GM21367 (cell line): ENCODE measurements around the gene PRKCH.

Experiments used
- ATAC-seq: cut with Tn5 transposase; IDR thresholded peaks from one replicate; pipeline ENCODE4 v1.9.1; 2021; ENCODE audit not compliant: unreplicated experiment

PRKCH gene

DNA sequence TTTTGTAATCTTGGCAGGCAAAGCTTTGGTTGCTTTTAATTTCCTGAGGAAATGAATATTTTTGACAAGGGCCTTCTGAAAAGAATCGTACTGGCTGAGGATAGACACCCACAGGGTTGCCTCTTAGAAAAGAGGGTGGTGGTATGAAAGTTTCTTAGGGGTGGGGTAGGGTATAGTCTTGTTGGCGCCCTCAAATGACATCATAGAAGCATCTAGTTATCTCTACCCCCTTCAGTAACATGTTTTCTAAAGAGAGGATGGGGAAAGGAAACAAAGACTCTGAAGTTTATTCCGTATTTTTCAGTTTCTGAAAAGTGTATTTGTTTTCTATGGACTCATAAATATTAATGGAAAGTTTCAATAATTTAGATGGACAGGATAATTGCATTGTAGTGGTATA, 13.7 kb downstream of the PRKCH start:
- no peak for ATAC-seq

DNA sequence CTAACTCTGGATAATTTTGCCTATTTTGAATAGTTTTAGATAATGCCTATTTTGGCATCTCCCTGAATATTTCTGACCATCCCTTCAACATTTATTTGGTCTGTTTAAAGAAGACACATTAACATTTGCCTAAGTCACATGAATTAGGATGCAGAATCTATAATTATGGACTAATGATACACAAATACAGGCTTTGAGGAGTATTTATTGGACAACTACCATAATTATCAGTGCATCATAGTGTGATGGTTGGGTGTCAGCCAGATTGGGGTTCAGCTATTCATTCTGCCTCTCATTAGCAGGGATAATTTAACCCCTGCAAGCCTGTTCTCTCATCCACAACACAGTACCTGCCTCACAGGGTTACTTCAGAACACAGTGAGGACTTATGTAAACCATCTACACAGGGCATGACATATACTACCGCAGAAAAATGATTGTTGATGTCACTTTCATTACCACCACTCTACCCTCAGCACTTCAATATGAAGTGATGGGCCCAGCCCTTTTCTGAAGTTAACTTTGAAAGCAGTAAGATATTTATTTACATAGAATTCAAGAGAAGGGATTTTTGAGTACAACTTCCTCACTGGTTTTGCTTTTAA, 14.4 kb downstream of the PRKCH start:
- no peak for ATAC-seq

DNA sequence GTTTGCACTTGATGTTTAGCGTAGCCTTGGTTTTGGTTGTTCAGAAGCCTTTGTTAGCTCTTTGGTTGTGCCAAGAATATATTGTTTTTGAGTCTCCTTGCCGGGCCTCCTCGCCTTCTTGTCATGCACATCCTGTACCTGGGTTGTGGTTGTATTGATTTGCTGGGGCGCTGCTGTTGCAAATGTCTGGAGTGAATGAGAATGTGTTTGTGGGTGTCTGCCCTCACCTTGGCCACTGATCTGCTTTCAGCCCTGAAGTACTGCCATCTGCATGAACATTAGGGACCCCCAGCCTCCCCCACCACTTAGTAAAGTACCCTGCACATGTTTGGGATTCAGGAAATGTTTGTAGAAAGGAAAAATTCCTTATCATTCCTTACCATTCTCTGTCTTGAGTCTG, 16.5 kb downstream of the PRKCH start:
- no peak for ATAC-seq

DNA sequence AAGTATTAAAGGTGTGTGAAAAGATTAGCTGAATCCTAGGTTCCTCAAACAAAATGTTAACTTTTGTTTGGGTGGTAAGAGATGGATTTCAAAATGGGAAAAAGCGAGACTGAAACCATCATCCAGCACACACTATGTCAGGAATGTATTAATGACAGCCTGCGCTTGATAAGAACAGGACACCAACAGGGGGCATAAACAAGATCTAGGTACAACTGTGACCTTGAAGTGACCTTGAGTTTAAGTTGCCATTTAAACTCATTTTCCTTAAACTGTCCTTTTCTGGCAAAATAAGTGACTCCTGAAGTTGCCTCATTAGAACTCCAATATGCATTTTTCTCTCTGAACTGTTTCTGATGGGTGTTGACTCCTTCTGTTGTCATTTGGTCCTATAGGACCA, 17.1 kb downstream of the PRKCH start:
- no peak for ATAC-seq

DNA sequence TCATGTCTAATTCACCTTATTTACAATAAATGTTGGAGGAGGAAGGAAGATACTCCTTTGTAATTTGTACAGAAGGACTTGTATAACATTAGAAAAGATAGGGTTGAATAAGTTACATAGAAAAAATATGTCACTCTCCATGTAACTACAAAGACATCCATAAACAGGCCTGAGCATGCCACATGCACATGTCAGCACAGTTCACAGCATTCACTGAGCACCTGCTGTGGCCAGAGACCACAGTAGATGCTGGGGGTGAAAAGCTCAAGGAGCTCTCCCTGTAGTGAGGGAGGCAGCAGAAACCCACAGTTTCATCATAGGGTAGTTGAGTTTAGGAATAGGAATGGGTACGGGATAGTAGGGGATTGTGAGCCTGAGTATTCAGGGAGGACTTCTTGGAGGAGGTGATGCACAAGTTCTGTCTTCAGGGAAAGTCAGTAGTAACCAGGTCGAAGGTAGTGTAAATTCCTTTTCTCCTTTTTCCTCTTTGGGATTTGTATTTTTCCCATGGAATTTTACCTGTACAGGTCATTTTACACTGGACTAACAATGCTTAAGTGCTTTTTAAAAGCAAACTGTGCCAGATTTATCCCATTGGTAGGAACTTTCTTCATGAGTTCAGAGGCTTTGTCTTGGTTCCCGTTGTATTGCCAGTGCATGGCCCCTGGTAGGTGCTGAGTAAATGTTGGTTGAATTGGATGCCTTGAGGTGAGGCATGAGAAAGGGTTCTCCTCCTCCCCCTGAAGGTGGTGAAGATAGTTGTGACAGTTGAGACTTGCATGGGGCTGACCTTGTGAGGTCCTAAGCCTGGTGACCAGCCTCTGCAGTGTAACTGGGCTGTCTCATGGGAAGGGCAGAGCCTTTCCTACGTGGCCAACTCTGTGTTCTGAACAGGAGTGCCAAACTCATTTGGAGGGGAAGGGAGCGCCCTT, 20.2 kb downstream of the PRKCH start:
- ATAC-seq: no peak

DNA sequence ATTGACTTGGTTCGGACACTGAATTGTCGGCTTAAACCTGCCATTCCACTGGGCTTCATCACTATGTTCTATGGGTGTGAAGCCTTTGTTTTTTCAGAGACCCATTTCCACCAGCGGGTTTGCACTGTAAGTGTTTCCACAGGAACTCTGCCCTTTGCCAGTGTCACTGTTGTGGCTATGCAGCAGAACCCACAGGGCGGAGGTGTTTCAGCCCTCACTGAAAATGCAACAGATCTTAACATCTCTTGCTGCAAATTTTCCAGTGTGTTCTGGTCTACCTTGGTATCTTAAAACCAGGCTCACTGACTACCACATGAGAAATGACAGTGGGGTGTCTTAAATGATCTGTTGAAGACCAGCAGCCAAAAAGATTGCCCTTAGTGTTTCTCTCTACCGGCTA, 21.1 kb downstream of the PRKCH start:
- no peak for ATAC-seq

DNA sequence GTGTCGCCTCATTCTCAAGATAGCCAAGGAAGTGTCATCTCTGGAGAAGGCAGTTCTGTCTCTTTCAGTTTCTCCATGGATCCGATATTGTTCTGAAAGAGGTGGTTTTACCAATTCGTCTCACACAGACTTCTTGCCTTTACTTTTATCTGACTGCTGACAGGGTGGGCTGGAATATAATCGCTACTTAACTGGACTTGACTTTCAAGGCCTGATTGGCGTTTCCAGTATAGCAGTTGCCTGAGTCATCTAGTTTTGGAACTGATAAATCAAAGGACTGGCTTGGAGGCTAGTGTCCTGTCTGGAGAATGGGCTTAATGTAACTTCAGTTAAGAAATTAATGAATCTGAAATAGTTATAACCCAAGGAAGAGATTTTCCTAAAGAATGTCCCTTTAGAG, 21.6 kb downstream of the PRKCH start:
- no peak for ATAC-seq

DNA sequence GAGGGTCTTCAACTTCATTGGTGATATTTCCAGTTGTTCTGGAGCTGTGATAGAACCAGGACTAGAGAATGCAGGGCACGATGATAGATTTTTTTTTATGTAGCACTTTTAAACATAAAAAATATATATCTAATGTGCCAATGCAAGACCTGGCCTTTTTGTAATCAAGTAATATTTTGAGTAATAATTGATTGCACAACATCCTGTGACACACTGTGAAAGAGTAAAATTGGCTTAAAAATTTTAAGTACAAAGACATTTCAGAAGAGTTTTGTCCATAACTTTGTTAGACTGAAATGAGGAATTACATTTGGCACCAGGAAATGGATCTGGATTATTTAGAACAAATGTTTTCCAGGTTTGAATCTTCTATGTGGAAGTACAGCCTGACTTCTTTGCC, 22.1 kb downstream of the PRKCH start:
- ATAC-seq: no peak

DNA sequence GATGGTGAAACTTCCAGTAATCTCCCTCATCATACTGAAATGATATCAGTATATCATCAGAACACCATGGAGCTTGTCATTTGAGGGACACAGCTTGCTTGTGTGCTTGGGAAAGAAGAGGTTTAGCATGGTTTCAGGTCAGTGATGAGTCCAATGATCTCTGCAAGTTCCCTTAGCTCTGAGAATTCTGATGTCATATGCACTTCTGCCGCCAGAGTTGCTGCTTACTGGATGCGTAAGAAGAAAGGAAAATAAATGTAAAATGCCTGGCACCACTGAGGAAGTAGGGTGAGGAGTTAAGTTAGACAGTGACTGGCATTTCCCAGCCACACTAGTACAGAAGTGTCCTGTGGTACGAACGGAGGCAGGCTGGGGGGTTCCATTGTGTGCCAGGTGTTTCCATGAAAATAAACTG, 22.6 kb downstream of the PRKCH start:
- ATAC-seq: no peak

DNA sequence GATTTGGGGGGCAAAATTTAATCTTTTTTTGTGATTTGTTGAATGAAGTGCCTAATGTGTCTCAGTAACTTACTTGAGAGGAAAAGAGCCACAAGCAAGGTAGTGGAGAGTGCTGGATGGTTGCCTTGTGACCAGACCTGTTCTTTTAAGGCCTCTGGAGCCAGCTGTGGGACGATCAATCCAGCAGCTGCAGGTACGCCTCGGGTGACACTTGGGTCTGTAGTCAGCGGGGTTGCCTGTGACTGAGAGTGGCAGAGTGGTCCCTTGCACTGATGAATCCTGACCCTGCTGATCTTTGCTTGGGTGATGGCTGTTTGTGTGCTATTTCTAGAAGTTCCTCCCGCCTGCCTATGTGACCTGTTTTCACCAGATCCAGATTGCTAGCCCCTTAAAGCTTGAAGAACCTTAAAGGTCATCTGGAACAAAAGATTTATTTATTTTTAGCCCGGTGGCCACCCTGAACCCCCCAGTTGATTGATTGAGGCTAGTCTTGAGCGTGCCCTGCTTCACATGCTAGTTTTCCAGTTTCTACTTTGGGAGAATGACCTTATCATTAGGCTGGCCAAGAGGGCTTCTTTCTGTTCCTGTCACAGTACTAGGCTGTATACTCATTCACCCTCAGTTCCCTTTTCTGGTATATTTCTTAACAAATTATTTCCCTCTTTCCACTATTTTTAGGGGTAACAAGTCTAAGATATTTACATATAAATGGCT, 23.2 kb downstream of the PRKCH start:
- no peak for ATAC-seq

DNA sequence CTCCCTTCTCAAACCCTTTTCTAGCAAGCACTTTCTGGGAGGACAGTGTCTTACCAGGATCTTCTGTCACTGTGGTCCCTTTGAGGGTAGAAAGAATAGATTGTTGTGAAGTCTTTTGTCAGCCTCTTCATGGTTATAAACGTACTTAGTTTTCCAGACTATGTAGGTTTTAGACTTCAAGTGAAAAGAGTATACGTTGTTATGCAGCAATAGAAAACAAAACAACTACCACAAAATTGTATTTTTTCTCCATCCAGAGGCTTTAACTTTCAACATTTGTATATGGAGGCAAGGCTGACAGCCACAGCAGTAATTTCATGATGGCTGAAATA, 23.7 kb downstream of the PRKCH start:
- ATAC-seq: no peak

DNA sequence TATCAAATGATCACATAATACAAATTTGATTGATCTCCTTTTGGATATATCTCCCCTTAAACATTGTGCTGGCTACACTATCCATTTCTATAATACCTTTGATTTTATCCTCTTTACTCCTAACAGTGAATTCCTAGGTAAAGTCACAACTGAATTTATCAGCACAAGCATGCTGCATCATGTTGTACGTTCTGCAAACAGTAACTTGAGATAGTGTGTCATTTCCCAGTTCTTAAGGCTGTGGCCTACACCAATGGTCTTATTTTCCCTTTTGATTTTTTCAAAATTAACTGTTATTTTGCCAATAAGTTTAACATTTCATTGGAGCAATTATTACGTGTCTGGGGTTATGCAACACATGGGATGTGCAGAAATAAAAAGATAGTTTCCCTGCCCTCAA, 24.8 kb downstream of the PRKCH start:
- no peak for ATAC-seq

DNA sequence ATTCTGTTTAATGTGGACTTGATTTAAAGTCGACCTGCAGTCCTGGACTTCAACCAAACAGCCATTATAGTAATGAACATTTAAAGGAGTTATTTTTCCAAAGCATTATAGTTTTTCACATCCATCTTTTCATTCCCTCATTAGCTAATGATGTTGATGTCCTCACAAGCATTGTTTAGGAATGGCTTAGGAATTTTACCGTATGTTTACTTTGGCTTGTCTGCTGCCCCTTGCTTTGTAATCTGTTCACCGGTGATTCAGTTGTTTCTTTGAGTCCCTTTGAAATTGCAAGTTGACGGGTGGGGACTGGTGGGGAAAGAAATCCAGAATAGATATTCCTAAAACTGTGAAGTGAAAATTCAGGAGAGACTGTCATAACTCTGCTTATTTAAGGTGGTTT, 25.4 kb downstream of the PRKCH start:
- ATAC-seq: no peak

DNA sequence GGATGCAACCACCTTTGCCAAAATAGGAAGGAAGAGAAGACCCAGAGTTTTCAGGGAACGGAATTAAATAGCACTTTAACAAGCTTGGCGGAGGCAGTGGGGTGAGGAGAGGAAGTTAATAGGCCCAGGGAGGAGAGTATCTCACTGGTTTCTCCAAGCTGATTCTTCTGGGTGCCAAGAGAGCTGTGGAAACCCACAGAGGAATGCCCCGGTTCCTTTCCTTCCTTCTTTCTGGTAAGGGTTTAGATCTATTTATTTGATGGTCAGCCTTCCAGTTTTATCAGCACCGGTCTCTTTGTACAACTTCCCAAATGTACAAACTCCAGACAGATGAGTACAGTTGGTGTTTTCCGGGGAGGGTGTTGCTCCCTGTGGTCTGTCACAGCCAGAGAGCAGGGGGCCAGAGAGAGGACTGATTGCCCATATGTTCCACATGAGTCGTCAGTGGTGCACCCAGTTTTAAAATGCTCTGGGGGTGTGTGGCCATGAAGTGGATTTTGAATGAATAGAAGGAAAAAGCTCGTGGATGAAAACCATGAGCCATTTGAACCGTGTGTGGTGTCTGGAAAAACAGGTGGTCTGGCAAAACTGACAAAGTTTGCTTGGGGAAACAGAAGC, 26.6 kb downstream of the PRKCH start:
- ATAC-seq: no peak

DNA sequence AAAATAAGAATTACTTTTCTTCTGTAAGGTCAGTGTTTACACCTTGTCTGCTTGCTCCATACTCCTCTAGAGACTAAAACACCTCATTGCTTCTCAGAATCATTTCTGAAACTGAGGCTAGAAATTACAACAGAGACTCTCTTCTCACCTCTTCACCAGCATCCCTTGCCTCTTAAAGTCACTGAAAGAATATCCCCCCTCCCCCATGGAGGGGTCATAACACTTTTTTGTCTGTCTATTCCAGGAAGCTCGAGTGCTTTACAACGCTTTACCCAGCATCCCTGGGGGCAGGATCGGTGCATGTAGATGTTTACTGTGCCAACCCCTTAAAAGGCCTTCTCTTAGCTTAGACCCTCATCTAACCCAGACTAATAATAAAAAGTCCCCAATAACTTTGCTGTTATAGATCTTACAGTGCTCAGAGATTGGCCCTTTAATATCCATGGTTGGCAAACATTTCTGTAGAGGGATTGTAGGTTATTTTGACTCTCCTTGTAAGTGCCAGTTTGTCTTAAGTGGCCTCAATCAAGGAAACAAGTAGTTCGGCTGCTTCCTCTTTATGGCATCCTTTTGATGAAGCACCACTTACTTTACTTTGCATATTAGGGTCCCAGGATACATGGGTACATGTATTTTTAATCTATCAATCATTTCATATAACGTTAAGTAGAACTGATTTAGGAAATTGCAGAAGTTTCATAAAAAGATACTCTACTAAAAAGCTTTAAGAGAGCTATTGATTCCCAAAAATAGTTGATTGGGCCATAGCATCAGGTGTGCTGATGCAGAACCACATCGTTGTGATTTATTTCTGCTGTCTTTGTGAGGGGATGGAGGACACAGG, 29.3 kb downstream of the PRKCH start:
- ATAC-seq: no peak

DNA sequence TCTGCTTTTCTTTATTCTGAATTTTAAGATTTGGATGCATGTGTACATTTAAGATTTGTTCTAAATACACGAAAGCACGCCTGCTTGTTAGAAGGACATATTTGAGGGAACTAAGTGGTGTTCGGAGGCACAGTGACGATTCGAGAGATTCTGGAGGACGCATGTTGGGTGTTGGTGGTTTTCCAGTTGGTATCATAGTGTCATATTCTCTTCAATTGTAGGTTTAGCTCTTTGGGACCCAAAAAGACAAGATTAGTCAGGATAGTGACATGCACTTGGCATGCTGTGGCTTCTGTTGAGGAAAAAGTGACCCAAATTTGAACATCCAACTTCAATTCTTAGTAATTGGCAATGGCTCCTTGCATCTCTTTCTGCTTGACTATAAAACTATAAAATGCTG, 30.1 kb downstream of the PRKCH start:
- no peak for ATAC-seq

DNA sequence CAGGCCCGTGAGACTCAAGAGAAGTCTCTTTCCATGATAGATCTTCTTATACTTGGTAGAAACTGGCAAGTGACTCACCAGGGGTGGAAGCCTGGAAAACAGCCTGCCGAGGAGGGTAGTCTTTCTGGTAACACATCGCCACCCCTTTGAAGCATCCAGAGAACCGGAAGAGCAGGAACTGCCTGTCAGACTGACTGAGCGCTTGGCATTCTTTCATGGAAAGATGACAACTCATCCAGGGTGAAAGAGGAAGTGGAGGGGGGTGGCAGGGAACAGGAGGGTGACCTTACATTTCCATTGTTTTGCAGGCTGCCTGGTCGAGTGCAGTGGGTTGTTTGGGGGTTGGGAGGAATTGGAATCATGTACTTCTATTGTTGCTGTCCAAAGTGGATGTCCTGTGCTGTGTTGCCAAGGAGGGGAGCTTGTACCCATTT, 34.5 kb downstream of the PRKCH start:
- no peak for ATAC-seq

DNA sequence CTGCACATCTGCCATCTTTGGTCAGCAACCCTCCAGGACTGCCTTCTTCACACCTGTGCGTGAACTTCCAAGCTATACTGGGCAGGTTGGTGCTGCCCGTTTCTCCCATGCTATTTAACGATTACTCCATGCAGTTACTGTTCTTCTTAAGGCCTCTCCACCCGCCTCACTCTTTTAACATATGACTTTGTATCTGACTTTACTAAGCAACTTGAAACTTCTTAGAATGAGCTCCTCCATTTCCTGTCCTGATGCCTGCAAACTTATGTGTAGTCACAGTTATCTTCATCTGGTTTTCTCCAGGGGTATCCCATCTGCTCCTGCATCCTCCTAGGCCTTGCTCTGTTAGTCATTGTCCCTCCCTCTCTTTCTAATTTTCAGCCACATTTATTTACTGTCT, 35.7 kb downstream of the PRKCH start:
- ATAC-seq: no peak

DNA sequence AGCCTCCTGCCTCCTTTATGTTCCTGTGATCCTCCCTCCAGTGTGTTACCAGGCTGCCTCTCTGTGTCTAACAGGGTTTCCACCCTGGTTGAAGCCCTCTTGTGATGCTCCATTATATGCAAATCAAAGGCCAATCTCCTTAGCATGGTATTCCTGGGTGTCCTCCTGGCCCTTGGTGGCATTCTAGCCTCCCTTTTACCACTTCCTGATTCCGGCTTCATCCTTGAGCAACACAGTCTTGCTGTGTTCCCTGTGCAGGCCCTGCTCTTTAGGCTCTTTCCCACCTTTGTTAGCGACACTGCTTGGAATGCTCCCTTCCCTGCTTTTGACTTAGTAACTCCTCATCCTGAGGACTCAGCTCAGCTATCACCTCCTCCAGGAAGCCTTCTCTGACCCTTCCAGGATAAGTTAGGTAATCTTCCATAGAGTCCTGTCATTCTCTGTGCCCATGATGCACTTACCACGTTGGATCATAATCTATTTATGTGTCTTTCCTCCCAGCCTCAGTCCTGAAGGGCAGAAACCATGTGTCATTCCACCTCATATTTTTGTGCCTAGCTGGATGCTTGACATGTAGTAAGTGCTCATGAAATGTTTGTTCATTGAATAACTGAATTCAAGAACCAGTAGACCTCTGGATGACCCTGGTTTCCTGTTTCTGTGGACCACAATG, 37.3 kb downstream of the PRKCH start:
- ATAC-seq: no peak
